ENCODE measurements around the gene GDF10. TPM values are rescaled to one million over a fixed set of nuclear protein-coding genes. Genes with fewer than 3 reads are reported as not detected.

Gene GDF10
- total and polyA plus RNA-seq, 5 experiments from 2014 or later: 0.26 to 0.75 (median 0.67) TPM; not detected in 1

GRCh38 chr10:47332946-47333345 is 32.9 kb downstream of the GDF10 start:
- H3K9me3 Mint-ChIP-seq: peaks cover 0 to 9% (median 0%) of the 10 kb centered on the region in 9 donors
- ATAC-seq (no peak), DNase-seq (no peak)
- peaks cover 0 to 7% (median 3%) of the 10 kb centered on the region in 4 donors for H3K4me1 Mint-ChIP-seq
- peaks cover 0 to 9% (median 4%) of the 10 kb centered on the region in 5 donors for H3K27me3 Mint-ChIP-seq
- POLR2A ChIA-PET: no interaction called here
- no peak overlapping the region for H3K4me3 Mint-ChIP-seq
- no peaks in the 10 kb centered on the region for H3K36me3 Mint-ChIP-seq
- H3K27ac Mint-ChIP-seq: no peak overlapping the region

GRCh38 chr10:47333532-47333931 is 33.5 kb downstream of the GDF10 start:
- no peaks in the 10 kb centered on the region for H3K36me3 Mint-ChIP-seq
- peaks cover 0 to 9% (median 4%) of the 10 kb centered on the region in 5 donors for H3K27me3 Mint-ChIP-seq
- H3K27ac Mint-ChIP-seq: no peak overlapping the region
- H3K4me3 Mint-ChIP-seq: no peak overlapping the region
- no peak for DNase-seq
- POLR2A ChIA-PET: no interaction called here
- ATAC-seq: no peak
- H3K4me1 Mint-ChIP-seq: peaks cover 0 to under 1% (median under 1%) of the 10 kb centered on the region in 4 donors
- peaks cover 0 to 3% (median 0%) of the 10 kb centered on the region in 9 donors for H3K9me3 Mint-ChIP-seq

GRCh38 chr10:47334466-47335295 is 34.7 kb downstream of the GDF10 start:
- no peak for ATAC-seq
- POLR2A ChIA-PET: no interaction called here
- DNase-seq: no peak
- peaks cover 0 to 13% (median 4%) of the 10 kb centered on the region in 5 donors for H3K27me3 Mint-ChIP-seq
- H3K36me3 Mint-ChIP-seq: no peaks in the 10 kb centered on the region
- H3K9me3 Mint-ChIP-seq: no peaks in the 10 kb centered on the region
- peak overlapping the region in 1 of 10 donors; percentile 37 for H3K27ac Mint-ChIP-seq
- no peak overlapping the region for H3K4me3 Mint-ChIP-seq
- no peaks in the 10 kb centered on the region for H3K4me1 Mint-ChIP-seq

GRCh38 chr10:47335906-47336305 is 35.9 kb downstream of the GDF10 start:
- POLR2A ChIA-PET: no interaction called here
- DNase-seq (no peak), ATAC-seq (no peak)

GRCh38 chr10:47336387-47337134 is 36.6 kb downstream of the GDF10 start:
- DNase-seq (no peak), ATAC-seq (no peak)
- Mint-ChIP-seq H3K36me3 (no peaks in the 10 kb centered on the region), H3K9me3 (no peaks in the 10 kb centered on the region), H3K4me1 (peaks cover 0 to 5% (median 3%) of the 10 kb centered on the region in 4 donors), H3K27me3 (peaks cover 3 to 24% (median 5%) of the 10 kb centered on the region in 5 donors), H3K4me3 (no peak overlapping the region), H3K27ac (no peak overlapping the region)
- POLR2A ChIA-PET: no interaction called here

More at GRCh38 chr10:47335906-47336305, 35.9 kb downstream of the GDF10 start:
- no peaks in the 10 kb centered on the region for H3K36me3 Mint-ChIP-seq
- H3K27me3 Mint-ChIP-seq: peaks cover 3 to 24% (median 5%) of the 10 kb centered on the region in 5 donors
- H3K27ac Mint-ChIP-seq: no peak overlapping the region
- H3K4me1 Mint-ChIP-seq: peaks cover 0 to 5% (median 3%) of the 10 kb centered on the region in 4 donors
- H3K9me3 Mint-ChIP-seq: no peaks in the 10 kb centered on the region
- H3K4me3 Mint-ChIP-seq: no peak overlapping the region

- Mint-ChIP-seq H3K4me3 (no peak overlapping the region), H3K4me1 (peaks cover 0 to 5% (median 3%) of the 10 kb centered on the region in 4 donors), H3K9me3 (no peaks in the 10 kb centered on the region), H3K27me3 (peaks cover 3 to 24% (median 5%) of the 10 kb centered on the region in 5 donors), H3K36me3 (no peaks in the 10 kb centered on the region), H3K27ac (no peak overlapping the region)
- POLR2A ChIA-PET: no interaction called here
- no peak for DNase-seq
- no peak for ATAC-seq
These were observed 37.3 kb downstream of the GDF10 start for GRCh38 chr10:47337310-47337709.

- H3K36me3 Mint-ChIP-seq: no peaks in the 10 kb centered on the region
- POLR2A ChIA-PET: no interaction called here
- no peak for DNase-seq
- ATAC-seq: no peak
- H3K9me3 Mint-ChIP-seq: no peaks in the 10 kb centered on the region
- H3K4me3 Mint-ChIP-seq: no peak overlapping the region
- peaks cover 3 to 24% (median 5%) of the 10 kb centered on the region in 5 donors for H3K27me3 Mint-ChIP-seq
- peaks cover 0 to 5% (median 3%) of the 10 kb centered on the region in 4 donors for H3K4me1 Mint-ChIP-seq
- peak overlapping the region in 2 of 10 donors; percentile 48 to 58 for H3K27ac Mint-ChIP-seq
These were observed 39.3 kb downstream of the GDF10 start for GRCh38 chr10:47339186-47339735.

GRCh38 chr10:47339759-47340607 is 40.0 kb downstream of the GDF10 start:
- H3K9me3 Mint-ChIP-seq: no peaks in the 10 kb centered on the region
- H3K36me3 Mint-ChIP-seq: no peaks in the 10 kb centered on the region
- ATAC-seq (no peak), DNase-seq (peak in 1 of 10 donors; percentile 49)
- H3K27me3 Mint-ChIP-seq: peaks cover 3 to 18% (median 5%) of the 10 kb centered on the region in 5 donors
- no peak overlapping the region for H3K4me3 Mint-ChIP-seq
- POLR2A ChIA-PET: no interaction called here
- H3K4me1 Mint-ChIP-seq: peaks cover 0 to 5% (median 3%) of the 10 kb centered on the region in 4 donors
- peak overlapping the region in 2 of 10 donors; percentile 48 to 52 for H3K27ac Mint-ChIP-seq

- peak overlapping the region in 1 of 10 donors; percentile 38 for H3K27ac Mint-ChIP-seq
- no peak overlapping the region for H3K4me3 Mint-ChIP-seq
- no peaks in the 10 kb centered on the region for H3K36me3 Mint-ChIP-seq
- peaks cover 0 to 5% (median 3%) of the 10 kb centered on the region in 4 donors for H3K4me1 Mint-ChIP-seq
- ATAC-seq (peak; percentile 49 to 68), DNase-seq (peak; percentile 42 to 82 (median 68))
- H3K27me3 Mint-ChIP-seq: peaks cover 3 to 16% (median 5%) of the 10 kb centered on the region in 5 donors
- no peaks in the 10 kb centered on the region for H3K9me3 Mint-ChIP-seq
- POLR2A ChIA-PET: no interaction called here
These were observed 40.7 kb downstream of the GDF10 start for GRCh38 chr10:47340608-47341170.

- no peaks in the 10 kb centered on the region for H3K36me3 Mint-ChIP-seq
- H3K4me1 Mint-ChIP-seq: peaks cover 0 to 4% (median 3%) of the 10 kb centered on the region in 4 donors
- peaks cover 0 to 6% (median 3%) of the 10 kb centered on the region in 5 donors for H3K27me3 Mint-ChIP-seq
- H3K27ac Mint-ChIP-seq: no peak overlapping the region
- POLR2A ChIA-PET: no interaction called here
- no peaks in the 10 kb centered on the region for H3K9me3 Mint-ChIP-seq
- DNase-seq (no peak), ATAC-seq (no peak)
- no peak overlapping the region for H3K4me3 Mint-ChIP-seq
These were observed 45.2 kb downstream of the GDF10 start for GRCh38 chr10:47344996-47345870.

- POLR2A ChIA-PET: no interaction called here
- H3K4me1 Mint-ChIP-seq: no peaks in the 10 kb centered on the region
- H3K27me3 Mint-ChIP-seq: no peaks in the 10 kb centered on the region
- ATAC-seq: no peak
- no peak overlapping the region for H3K4me3 Mint-ChIP-seq
- no peaks in the 10 kb centered on the region for H3K36me3 Mint-ChIP-seq
- DNase-seq: no peak
- no peak overlapping the region for H3K27ac Mint-ChIP-seq
- H3K9me3 Mint-ChIP-seq: no peaks in the 10 kb centered on the region
These were observed 46.7 kb downstream of the GDF10 start for GRCh38 chr10:47346581-47347302.

All from naive thymus-derived CD8-positive, alpha-beta T cell (primary cell).